GM06990 (cell line): ENCODE results near the gene HOATZ.

ENCODE experiments used
- DNase-seq: peaks from one replicate; pipeline ENCODE4 v3.0.0-alpha.2; 2011; ENCODE audit not compliant: insufficient read length; ENCODE audit errors: extremely low read depth
- H3K27me3 ChIP-seq: replicated peaks from 2 replicates; pipeline ENCODE4 v1.6.0; 2011; ENCODE audit warnings: low read length; ENCODE audit not compliant: control insufficient read depth, insufficient read depth
- H3K36me3 ChIP-seq: 2 replicates; pipeline ENCODE4 v1.5.1; 2011; ENCODE audit warnings: low read length; ENCODE audit not compliant: control insufficient read depth, insufficient read depth
- H3K4me3 ChIP-seq: replicated peaks from 2 replicates; pipeline ENCODE4 v1.5.1; 2011; ENCODE audit warnings: low read depth, mild to moderate bottlenecking, control low read depth, low read length
- CTCF ChIP-seq: IDR thresholded peaks from 2 replicates; pipeline ENCODE4 v1.5.1; 2011; ENCODE audit warnings: low read length, control low read depth, mild to moderate bottlenecking, inconsistent platforms; ENCODE audit not compliant: insufficient read depth, poor library complexity, severe bottlenecking

The HOATZ gene

DNA sequence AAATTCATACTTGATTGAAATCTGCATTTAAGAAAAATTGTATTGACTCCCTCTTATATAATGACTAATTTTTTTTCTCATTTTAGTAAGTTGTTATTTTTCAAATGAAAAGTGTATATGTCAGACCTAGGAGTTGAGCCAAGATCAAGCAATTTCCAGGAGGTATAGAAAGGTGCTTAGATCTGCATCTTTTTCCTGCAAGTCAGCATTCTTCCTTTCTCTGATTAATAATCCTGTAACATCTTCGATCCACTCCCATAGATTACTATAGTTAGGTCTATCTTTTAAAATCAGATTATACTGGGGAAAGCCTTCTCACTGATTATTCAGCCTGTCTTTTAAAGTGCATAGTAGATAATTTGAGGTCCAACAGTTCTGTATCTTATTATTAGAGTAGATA, 12.7 kb downstream of the HOATZ start:
- no peak for DNase-seq

DNA sequence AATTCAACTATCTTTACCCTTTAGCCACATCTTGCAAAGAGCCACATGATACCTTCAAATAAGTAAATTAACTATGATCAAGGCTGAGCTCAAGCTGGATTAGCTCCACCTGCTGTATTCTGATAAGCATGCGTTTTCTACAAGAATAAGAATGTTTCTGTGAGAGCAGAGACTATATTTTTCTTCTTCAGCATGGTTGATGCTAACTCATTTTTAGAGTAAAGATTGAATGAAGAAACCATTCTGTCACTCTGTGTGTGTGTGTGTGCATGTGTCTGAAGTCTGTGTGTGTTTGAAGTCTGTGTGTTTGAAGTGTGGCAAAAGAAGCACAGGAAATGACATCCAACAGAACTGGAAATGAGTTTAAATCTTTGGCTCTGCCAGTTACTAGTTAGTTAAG, 14.0 kb downstream of the HOATZ start:
- no peak overlapping the region for H3K4me3 ChIP-seq
- TF ChIP-seq CTCF = no peak
- no peaks in the 10 kb centered on the region for H3K27me3 ChIP-seq
- H3K36me3 ChIP-seq = no peaks in the 10 kb centered on the region
- DNase-seq = no peak

More for the DNA sequence above, 12.7 kb downstream of the HOATZ start:
- no peak overlapping the region for H3K4me3 ChIP-seq
- no peaks in the 10 kb centered on the region for H3K36me3 ChIP-seq
- no peak for TF ChIP-seq CTCF
- no peaks in the 10 kb centered on the region for H3K27me3 ChIP-seq

DNA sequence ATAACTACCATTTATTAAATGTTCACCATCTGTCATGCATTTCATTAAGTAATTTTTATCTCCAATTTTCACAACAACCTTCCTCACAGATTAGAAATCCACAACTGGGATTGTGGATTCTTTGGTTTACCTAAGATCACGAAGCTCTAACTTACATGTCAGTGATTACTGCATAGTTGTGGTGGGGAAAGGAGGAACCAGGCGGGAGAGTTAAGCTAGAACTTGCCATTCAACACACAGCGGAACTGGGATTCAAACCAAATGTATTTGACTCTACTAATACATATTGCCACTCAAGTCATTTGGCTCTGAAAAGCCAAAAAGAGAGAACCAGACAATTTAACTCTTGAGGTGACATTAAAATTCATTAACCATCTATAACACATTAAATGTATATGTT, 15.5 kb downstream of the HOATZ start:
- no peaks in the 10 kb centered on the region for H3K36me3 ChIP-seq
- DNase-seq = no peak
- no peaks in the 10 kb centered on the region for H3K27me3 ChIP-seq
- TF ChIP-seq CTCF = no peak
- H3K4me3 ChIP-seq = no peak overlapping the region

DNA sequence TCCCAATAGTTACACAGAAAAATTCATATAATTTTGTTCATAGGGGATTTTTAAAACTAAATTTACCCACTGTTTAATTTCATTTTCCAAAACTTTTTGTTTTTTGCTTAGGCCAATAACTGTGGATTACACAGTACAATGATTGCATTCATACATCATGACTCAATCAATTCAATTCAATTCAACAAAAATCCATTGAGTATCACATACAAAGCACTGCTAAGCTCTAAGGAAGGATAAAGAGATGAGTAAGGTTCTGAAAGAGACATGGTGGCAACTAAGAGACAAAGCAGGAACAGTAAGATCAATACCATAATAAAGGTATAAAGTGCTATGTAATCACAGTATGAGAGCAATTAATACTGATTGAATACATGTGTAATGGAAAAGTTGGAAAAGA, 16.6 kb downstream of the HOATZ start:
- no peaks in the 10 kb centered on the region for H3K36me3 ChIP-seq
- H3K4me3 ChIP-seq = no peak overlapping the region
- no peak for DNase-seq
- no peak for TF ChIP-seq CTCF
- H3K27me3 ChIP-seq = no peaks in the 10 kb centered on the region

- no peak for DNase-seq
- no peak overlapping the region for H3K4me3 ChIP-seq
Observed at GRCh38 chr11:111531687-111532364, 17.2 kb downstream of the HOATZ start.

More at GRCh38 chr11:111531687-111532364, 17.2 kb downstream of the HOATZ start:
- no peaks in the 10 kb centered on the region for H3K27me3 ChIP-seq
- H3K36me3 ChIP-seq = no peaks in the 10 kb centered on the region
- TF ChIP-seq CTCF = no peak
